Caco-2 (cell line): ENCODE results near the gene RNF166. TPM values are rescaled to one million over a fixed set of nuclear protein-coding genes. Genes with fewer than 3 reads are reported as not detected.

Experiments
- BruUV-seq: library from RNA; stranded (reverse); fragments of 400-500 nt; replicated peaks from 2 replicates; lab custom pipeline; 2021; lab: Mats Ljungman, UMichigan
- CTCF ChIA-PET: fragments of 300-600 bp; sonication (Branson Sonifier 250); formaldehyde crosslinking; loops from one replicate; lab custom pipeline; 2022; ENCODE audit warnings: antibody characterized with exemption; lab: Charles Lee
- POLR2A ChIA-PET: fragments of 300-600 bp; sonication (Branson Sonifier 250); formaldehyde crosslinking; loops from one replicate; lab custom pipeline; 2022; ENCODE audit warnings: antibody characterized with exemption; lab: Charles Lee
- DNase-seq, 2 experiments: peaks; one replicate each; pipeline versions ENCODE4 v3.0.0 to v3.0.0-alpha.2; 2020 to 2022
- H3K27me3 ChIP-seq: replicated peaks from 2 replicates; pipeline ENCODE4 v1.6.0; 2011; ENCODE audit warnings: low read length; ENCODE audit not compliant: control insufficient read depth, insufficient read depth
- H3K36me3 ChIP-seq: 2 replicates; pipeline ENCODE4 v1.5.1; 2011; ENCODE audit warnings: low read length; ENCODE audit not compliant: control insufficient read depth, insufficient read depth
- H3K4me1 ChIP-seq: fragments of 250-450 bp; sonication (Bioruptor Pico); 2 replicates; pipeline ENCODE4 v1.5.1; 2020; ENCODE audit warnings: mild to moderate bottlenecking
- H3K4me3 ChIP-seq: 2 replicates; pipeline ENCODE4 v1.5.1; 2011; ENCODE audit warnings: low read depth, mild to moderate bottlenecking, control low read depth, low read length
- H3K9me3 ChIP-seq: fragments of 250-450 bp; sonication (Bioruptor Pico); 2 replicates; pipeline ENCODE4 v1.5.1; 2020; ENCODE audit warnings: mild to moderate bottlenecking, moderate library complexity
- H3K27ac Mint-ChIP-seq: one replicate; pipeline ENCODE4 v1.8.0; 2022; ENCODE audit warnings: mixed read lengths; ENCODE audit not compliant: unreplicated experiment
- H3K27me3 Mint-ChIP-seq: one replicate; pipeline ENCODE4 v1.8.0; 2022; ENCODE audit warnings: mixed read lengths; ENCODE audit not compliant: insufficient read depth, unreplicated experiment
- H3K36me3 Mint-ChIP-seq: one replicate; pipeline ENCODE4 v1.8.0; 2022; ENCODE audit warnings: mild to moderate bottlenecking, mixed read lengths; ENCODE audit not compliant: insufficient read depth, unreplicated experiment
- H3K4me1 Mint-ChIP-seq: one replicate; pipeline ENCODE4 v1.8.0; 2022; ENCODE audit warnings: low read depth, mixed read lengths; ENCODE audit not compliant: unreplicated experiment
- H3K4me3 Mint-ChIP-seq: one replicate; pipeline ENCODE4 v1.8.0; 2022; ENCODE audit warnings: mild to moderate bottlenecking, moderate library complexity, mixed read lengths; ENCODE audit not compliant: unreplicated experiment
- H3K9me3 Mint-ChIP-seq: one replicate; pipeline ENCODE4 v1.8.0; 2022; ENCODE audit warnings: mixed read lengths; ENCODE audit not compliant: unreplicated experiment
- intact Hi-C: fragments of 100-400 bp; cut with micrococcal nuclease; formaldehyde crosslinking; loops from one replicate; pipeline ENCODE4 v1.10.0; 2022; ENCODE audit not compliant: unreplicated experiment
- total RNA-seq: library from RNA; stranded (reverse); gene quantifications from 2 replicates; pipeline ENCODE4 v1.2.3, GENCODE V29; 2022
- TF ChIP-seq, protein P1 (sequence below), 2 experiments: fragments of 200-600 bp in 1 of 2; IDR thresholded peaks; 1 replicate in 1 of 2; 2 replicates in 1 of 2; pipeline versions ENCODE4 v1.5.1 to v1.8.0; 2011 to 2022; ENCODE audit warnings: antibody characterized with exemption in 1 of 2, control low read depth in 1 of 2, inconsistent platforms in 1 of 2, low read depth in 1 of 2, low read length in 1 of 2, mild to moderate bottlenecking in 1 of 2, moderate library complexity in 1 of 2; ENCODE audit not compliant: insufficient read depth in 1 of 2, severe bottlenecking in 1 of 2, unreplicated experiment in 1 of 2

The RNF166 gene
- total RNA-seq, 1 experiment from 2014 or later, result 37.3 TPM

DNA sequence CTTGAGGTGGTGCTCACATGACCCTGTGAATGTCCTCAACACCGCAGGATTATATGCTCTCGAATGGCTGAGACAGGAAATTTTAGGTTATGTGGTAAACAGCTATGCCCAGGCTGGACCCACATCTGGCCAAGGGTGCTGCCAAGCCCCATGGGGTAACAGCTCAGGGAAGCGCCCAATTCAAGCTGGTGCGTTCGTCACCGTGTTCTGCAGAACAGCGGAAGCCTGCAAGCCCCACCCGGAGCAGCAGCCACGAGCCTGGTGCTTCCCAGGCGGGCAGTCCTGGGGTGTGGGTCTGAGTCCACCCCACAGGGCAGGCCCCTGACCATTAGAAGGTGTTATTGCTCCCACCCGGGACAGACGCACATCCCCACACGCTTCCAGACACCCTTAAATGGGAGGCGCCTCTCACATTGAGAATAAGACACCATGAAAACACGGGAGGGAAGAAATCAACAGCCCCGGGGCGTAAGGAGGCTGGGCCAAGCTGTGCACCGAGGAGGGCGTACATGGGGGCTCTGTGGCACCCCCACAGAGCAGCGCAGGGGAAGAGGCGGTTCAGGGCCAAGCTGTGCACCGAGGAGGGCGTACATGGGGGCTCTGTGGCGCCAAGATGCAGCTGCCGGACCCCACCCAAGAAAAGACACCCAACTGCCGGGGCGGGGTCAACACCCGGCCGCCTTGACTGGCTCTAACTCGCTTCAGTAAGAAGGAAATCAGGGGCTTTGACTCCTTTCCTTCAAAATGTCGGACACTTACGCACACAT lies 52.4 kb downstream of the RNF166 start:
- Histone ChIP-seq H3K4me1 (peaks cover 17% of the 10 kb centered on the region), H3K36me3 (peaks cover 5% of the 10 kb centered on the region), H3K4me3 (no peak overlapping the region), H3K27me3 (no peaks in the 10 kb centered on the region), H3K9me3 (no peaks in the 10 kb centered on the region)
- intact Hi-C loops, result no loop called here
- H3K9me3 Mint-ChIP-seq, result no peaks in the 10 kb centered on the region
- no TSS peak for BruUV-seq
- H3K36me3 Mint-ChIP-seq, result peaks cover 64% of the 10 kb centered on the region
- POLR2A ChIA-PET, result no interaction called here
- H3K4me1 Mint-ChIP-seq, result peaks cover 6% of the 10 kb centered on the region
- CTCF ChIA-PET, result no interaction called here
- H3K27ac Mint-ChIP-seq, result no peak overlapping the region
- no peak for DNase-seq
- no peaks in the 10 kb centered on the region for H3K27me3 Mint-ChIP-seq
- H3K4me3 Mint-ChIP-seq, result no peak overlapping the region
- TF ChIP-seq, protein P1, sequence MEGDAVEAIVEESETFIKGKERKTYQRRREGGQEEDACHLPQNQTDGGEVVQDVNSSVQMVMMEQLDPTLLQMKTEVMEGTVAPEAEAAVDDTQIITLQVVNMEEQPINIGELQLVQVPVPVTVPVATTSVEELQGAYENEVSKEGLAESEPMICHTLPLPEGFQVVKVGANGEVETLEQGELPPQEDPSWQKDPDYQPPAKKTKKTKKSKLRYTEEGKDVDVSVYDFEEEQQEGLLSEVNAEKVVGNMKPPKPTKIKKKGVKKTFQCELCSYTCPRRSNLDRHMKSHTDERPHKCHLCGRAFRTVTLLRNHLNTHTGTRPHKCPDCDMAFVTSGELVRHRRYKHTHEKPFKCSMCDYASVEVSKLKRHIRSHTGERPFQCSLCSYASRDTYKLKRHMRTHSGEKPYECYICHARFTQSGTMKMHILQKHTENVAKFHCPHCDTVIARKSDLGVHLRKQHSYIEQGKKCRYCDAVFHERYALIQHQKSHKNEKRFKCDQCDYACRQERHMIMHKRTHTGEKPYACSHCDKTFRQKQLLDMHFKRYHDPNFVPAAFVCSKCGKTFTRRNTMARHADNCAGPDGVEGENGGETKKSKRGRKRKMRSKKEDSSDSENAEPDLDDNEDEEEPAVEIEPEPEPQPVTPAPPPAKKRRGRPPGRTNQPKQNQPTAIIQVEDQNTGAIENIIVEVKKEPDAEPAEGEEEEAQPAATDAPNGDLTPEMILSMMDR (IDR thresholded peaks at IDR 0.05; ENCODE audit: insufficient read depth in 1 of 2, low read depth in 1 of 2, low read length in 1 of 2, severe bottlenecking in 1 of 2, unreplicated experiment in 1 of 2), result no peak

DNA sequence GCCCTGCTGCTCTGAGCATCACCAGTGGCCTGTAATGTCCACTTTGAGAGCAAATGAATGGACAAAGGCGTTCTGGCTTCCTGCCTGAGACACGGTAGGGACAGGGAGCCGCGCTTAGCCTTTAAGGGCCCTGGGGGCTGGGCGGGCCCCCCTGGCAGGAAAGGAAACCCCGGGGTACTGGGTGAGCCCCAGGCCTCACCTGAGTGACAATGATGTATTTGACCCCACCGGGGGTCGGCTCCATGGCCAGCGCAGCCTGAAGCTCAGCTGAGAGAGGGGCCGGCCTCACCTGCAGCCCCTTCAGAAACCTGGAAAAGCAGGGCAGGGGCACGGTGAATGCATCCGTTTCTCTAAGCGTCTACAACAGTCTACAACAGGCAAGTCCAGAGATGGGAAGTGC lies 53.1 kb downstream of the RNF166 start:
- H3K36me3 ChIP-seq, result peaks cover 5% of the 10 kb centered on the region
- no TSS peak for BruUV-seq
- H3K27me3 ChIP-seq, result no peaks in the 10 kb centered on the region
- H3K4me1 Mint-ChIP-seq, result peaks cover 6% of the 10 kb centered on the region
- peaks cover 64% of the 10 kb centered on the region for H3K36me3 Mint-ChIP-seq
- DNase-seq, result no peak
- no peak overlapping the region for H3K4me3 Mint-ChIP-seq
- H3K4me3 ChIP-seq, result no peak overlapping the region
- no peak overlapping the region for H3K27ac Mint-ChIP-seq
- ChIA-PET POLR2A (no interaction called here), CTCF (no interaction called here)
- H3K9me3 ChIP-seq, result no peaks in the 10 kb centered on the region
- H3K4me1 ChIP-seq, result peaks cover 17% of the 10 kb centered on the region
- no peaks in the 10 kb centered on the region for H3K27me3 Mint-ChIP-seq
- intact Hi-C loops, result no loop called here
- H3K9me3 Mint-ChIP-seq, result no peaks in the 10 kb centered on the region
- TF ChIP-seq, protein P1 (IDR thresholded peaks at IDR 0.05; ENCODE audit: insufficient read depth in 1 of 2, low read depth in 1 of 2, low read length in 1 of 2, severe bottlenecking in 1 of 2, unreplicated experiment in 1 of 2), result no peak

DNA sequence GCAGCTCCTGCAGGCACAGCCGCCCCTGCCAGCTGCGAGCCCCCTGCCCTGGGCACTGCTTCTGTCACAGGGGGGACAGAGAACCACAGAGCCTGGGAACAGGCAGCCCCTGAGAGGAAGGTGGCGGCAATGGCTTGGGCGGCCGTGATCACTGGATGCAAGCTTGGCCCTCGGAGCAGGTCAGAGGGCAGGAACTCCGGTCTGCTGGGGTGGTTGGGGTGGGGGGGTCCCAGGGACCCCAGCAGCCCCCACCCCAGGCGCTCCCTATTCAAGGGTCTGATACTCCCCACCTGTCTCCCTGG lies 53.5 kb downstream of the RNF166 start:
- peaks cover 17% of the 10 kb centered on the region for H3K4me1 ChIP-seq
- Mint-ChIP-seq H3K4me3 (no peak overlapping the region), H3K27ac (no peak overlapping the region), H3K9me3 (no peaks in the 10 kb centered on the region), H3K27me3 (no peaks in the 10 kb centered on the region), H3K4me1 (peaks cover 6% of the 10 kb centered on the region), H3K36me3 (peaks cover 64% of the 10 kb centered on the region)
- ChIA-PET CTCF (no interaction called here), POLR2A (no interaction called here)
- TF ChIP-seq, protein P1 (IDR thresholded peaks at IDR 0.05; ENCODE audit: insufficient read depth in 1 of 2, low read depth in 1 of 2, low read length in 1 of 2, severe bottlenecking in 1 of 2, unreplicated experiment in 1 of 2), result no peak
- intact Hi-C loops, result no loop called here
- no peaks in the 10 kb centered on the region for H3K9me3 ChIP-seq
- no TSS peak for BruUV-seq
- DNase-seq, result no peak
- no peak overlapping the region for H3K4me3 ChIP-seq
- no peaks in the 10 kb centered on the region for H3K27me3 ChIP-seq
- peaks cover 5% of the 10 kb centered on the region for H3K36me3 ChIP-seq
